GM23338 (cell line): ENCODE results near the gene WWOX. TPM values are rescaled to one million over a fixed set of nuclear protein-coding genes. Genes with fewer than 3 reads are reported as not detected.

Source experiments
- ATAC-seq: fragments of 200-7000 bp; cut with Tn5 transposase; 3 replicates; pipeline ENCODE4 v1.9.1; 2020
- DNase-seq: peaks from one replicate; pipeline ENCODE4 v3.0.0-alpha.2; 2015; ENCODE audit warnings: low spot score
- H2AFZ ChIP-seq: fragments of 200-600 bp; sonication (generic); 2 replicates; pipeline ENCODE4 v1.8.0; 2016; ENCODE audit warnings: antibody characterized with exemption, mild to moderate bottlenecking, moderate library complexity
- H3F3A ChIP-seq: fragments of 200-600 bp; sonication (generic); replicated peaks from 2 replicates; pipeline ENCODE4 v1.8.0; 2017; ENCODE audit warnings: antibody characterized with exemption, mixed run types, low read depth
- H3K27ac ChIP-seq: fragments of 200-600 bp; sonication (generic); 2 replicates; pipeline ENCODE4 v1.6.1; 2016; ENCODE audit warnings: low read depth
- H3K27me3 ChIP-seq: fragments of 200-600 bp; sonication (generic); 2 replicates; pipeline ENCODE4 v1.8.0; 2016; ENCODE audit warnings: mild to moderate bottlenecking, mixed run types, moderate library complexity; ENCODE audit not compliant: insufficient read depth
- H3K36me3 ChIP-seq: fragments of 200-600 bp; sonication (generic); 2 replicates; pipeline ENCODE4 v1.8.0; 2016; ENCODE audit warnings: mild to moderate bottlenecking; ENCODE audit not compliant: insufficient read depth
- H3K4me1 ChIP-seq: fragments of 200-600 bp; sonication (generic); 2 replicates; pipeline ENCODE4 v1.8.0; 2016; ENCODE audit warnings: mild to moderate bottlenecking, moderate library complexity; ENCODE audit not compliant: insufficient read depth
- H3K4me2 ChIP-seq: fragments of 200-600 bp; sonication (generic); 2 replicates; pipeline ENCODE4 v1.7.1; 2017; ENCODE audit warnings: mixed run types
- H3K4me3 ChIP-seq: fragments of 200-600 bp; sonication (generic); 2 replicates; pipeline ENCODE4 v1.6.1; 2016; ENCODE audit warnings: mixed run types
- H3K79me2 ChIP-seq: fragments of 200-600 bp; sonication (generic); replicated peaks from 2 replicates; pipeline ENCODE4 v1.8.0; 2017; ENCODE audit warnings: mild to moderate bottlenecking; ENCODE audit not compliant: insufficient read depth
- H3K9me2 ChIP-seq: fragments of 200-600 bp; sonication (generic); 2 replicates; pipeline ENCODE4 v1.8.0; 2017; ENCODE audit not compliant: insufficient read depth
- H4K20me1 ChIP-seq: fragments of 200-600 bp; sonication (generic); replicated peaks from 2 replicates; pipeline ENCODE4 v1.8.0; 2017; ENCODE audit warnings: mild to moderate bottlenecking; ENCODE audit not compliant: insufficient read depth
- H3K27ac Mint-ChIP-seq: 2 replicates; pipeline ENCODE4 v1.8.0; 2020; ENCODE audit warnings: inconsistent platforms, mild to moderate bottlenecking, moderate library complexity, mixed read lengths
- H3K27me3 Mint-ChIP-seq: 3 replicates; pipeline ENCODE4 v1.8.0; 2022; ENCODE audit warnings: low read depth, mild to moderate bottlenecking, moderate library complexity, mixed read lengths, inconsistent platforms; ENCODE audit not compliant: insufficient read depth, poor library complexity
- H3K36me3 Mint-ChIP-seq: 3 replicates; pipeline ENCODE4 v1.8.0; 2021; ENCODE audit warnings: low read depth, mild to moderate bottlenecking, inconsistent platforms, moderate library complexity, mixed read lengths
- H3K4me1 Mint-ChIP-seq: 3 replicates; pipeline ENCODE4 v1.8.0; 2020; ENCODE audit warnings: mild to moderate bottlenecking, inconsistent platforms, mixed read lengths
- H3K4me3 Mint-ChIP-seq: 3 replicates; pipeline ENCODE4 v1.8.0; 2021; ENCODE audit warnings: moderate library complexity, mild to moderate bottlenecking, inconsistent platforms, mixed read lengths
- H3K9me3 Mint-ChIP-seq: 3 replicates; pipeline ENCODE4 v1.8.0; 2020; ENCODE audit warnings: moderate library complexity, mild to moderate bottlenecking, inconsistent platforms, mixed read lengths
- CREB1 ChIP-seq: fragments of 250-450 bp; sonication (Bioruptor Pico); IDR thresholded peaks from 2 replicates; pipeline ENCODE4 v1.5.0; 2020; ENCODE audit warnings: low read depth, mild to moderate bottlenecking, moderate library complexity
- CTCF ChIP-seq, 2 experiments: fragments of 200-600 bp in 1 of 2; sonication (generic) in 1 of 2; conservative IDR thresholded peaks; 2 replicates each; pipeline versions ENCODE4 v1.5.1 to v1.6.1; 2016 to 2017; ENCODE audit warnings: antibody characterized with exemption in 2 of 2, low read depth in 2 of 2, mild to moderate bottlenecking in 2 of 2, moderate library complexity in 1 of 2
- ZNF331 ChIP-seq: fragments of 250-450 bp; sonication (Bioruptor Pico); IDR thresholded peaks from 2 replicates; pipeline ENCODE4 v1.5.0; 2020; ENCODE audit warnings: low read depth, mild to moderate bottlenecking, moderate library complexity
- ZNF462 ChIP-seq: fragments of 250-450 bp; sonication (Bioruptor Pico); IDR thresholded peaks from 2 replicates; pipeline ENCODE4 v1.5.0; 2020; ENCODE audit warnings: mild to moderate bottlenecking, moderate library complexity
- polyA plus RNA-seq: library from polyadenylated mRNA; unstranded; fragments of >200 nt; fragmentation: Nextera tagmentation; extraction: Ambion mirVana; gene quantifications from 2 replicates; pipeline ENCODE4 v1.2.1, GENCODE V29; 2016
- total RNA-seq: library from RNA; depleted of rRNA; stranded (reverse); fragments of >200 nt; shearing (Covaris generic); gene quantifications from 2 replicates; pipeline ENCODE4 v1.2.3, GENCODE V29; 2014

Gene WWOX
- total and polyA plus RNA-seq, 2 experiments from 2014 or later = 10.0 to 19.3 TPM

GRCh38 chr16:79169239-79169638, 1069.8 kb downstream of the WWOX start:
- H3K4me1 Mint-ChIP-seq = peaks cover 31% of the 10 kb centered on the region
- no peaks in the 10 kb centered on the region; the same call in 1 of the 2 replicates for H3K36me3 ChIP-seq
- no peak overlapping the region for H3K4me3 Mint-ChIP-seq
- peaks cover 16% of the 10 kb centered on the region for H3K4me1 ChIP-seq
- H3K4me3 ChIP-seq = no peak overlapping the region
- H3K27ac Mint-ChIP-seq = no peak overlapping the region
- peak; percentile 27 to 38 for TF ChIP-seq CTCF (conservative IDR thresholded peaks at IDR 0.05; ENCODE audit: low read depth in 2 of 2)
- no peak for TF ChIP-seq ZNF331 (CRISPR knock-in tag)
- TF ChIP-seq ZNF462 (CRISPR knock-in tag) = peak; percentile 71; the same call in 1 of the 2 replicates
- no peak for TF ChIP-seq CREB1 (CRISPR knock-in tag)
- peaks cover 13% of the 10 kb centered on the region for H3K9me2 ChIP-seq
- H3K27me3 Mint-ChIP-seq = no peaks in the 10 kb centered on the region
- H2AFZ ChIP-seq = no peak overlapping the region
- no peaks in the 10 kb centered on the region for H3F3A ChIP-seq
- H3K79me2 ChIP-seq = no peaks in the 10 kb centered on the region
- H3K36me3 Mint-ChIP-seq = peaks cover 13% of the 10 kb centered on the region
- DNase-seq (peak; percentile 90), ATAC-seq (peak; percentile 97)
- H3K4me2 ChIP-seq = 0 out of 2 replicates have a peak overlapping the region, but pooled peaks have one; percentile 5
- peak overlapping the region; percentile 76 for H3K27ac ChIP-seq
- H4K20me1 ChIP-seq = no peaks in the 10 kb centered on the region
- H3K27me3 ChIP-seq = no peaks in the 10 kb centered on the region
- peaks cover 15% of the 10 kb centered on the region for H3K9me3 Mint-ChIP-seq
